Esophagus muscularis mucosa (tissue), 4 donors: Measurements from ENCODE around the gene JAKMIP1.

Experiments used
- EP300 ChIP-seq: sonication (generic); formaldehyde crosslinking; IDR thresholded peaks from one replicate; pipeline ENCODE4 v1.6.1; 2017; ENCODE audit warnings: antibody characterized with exemption
- POLR2AphosphoS5 ChIP-seq, 2 donors: sonication (generic); formaldehyde crosslinking; IDR thresholded peaks; one replicate each; pipeline ENCODE4 v1.6.1; 2017; ENCODE audit warnings: antibody characterized with exemption in 2 of 2
- TF ChIP-seq, protein P1 (sequence below), 3 experiments: fragments of 200-600 bp in 2 of 3; fragments of 450-650 bp in 1 of 3; sonication (generic) in 2 of 3; IDR thresholded peaks; one replicate each; pipeline ENCODE4 v1.5.1; 2017 to 2019; ENCODE audit warnings: antibody characterized with exemption in 3 of 3, mild to moderate bottlenecking in 2 of 3, moderate library complexity in 1 of 3

DNA sequence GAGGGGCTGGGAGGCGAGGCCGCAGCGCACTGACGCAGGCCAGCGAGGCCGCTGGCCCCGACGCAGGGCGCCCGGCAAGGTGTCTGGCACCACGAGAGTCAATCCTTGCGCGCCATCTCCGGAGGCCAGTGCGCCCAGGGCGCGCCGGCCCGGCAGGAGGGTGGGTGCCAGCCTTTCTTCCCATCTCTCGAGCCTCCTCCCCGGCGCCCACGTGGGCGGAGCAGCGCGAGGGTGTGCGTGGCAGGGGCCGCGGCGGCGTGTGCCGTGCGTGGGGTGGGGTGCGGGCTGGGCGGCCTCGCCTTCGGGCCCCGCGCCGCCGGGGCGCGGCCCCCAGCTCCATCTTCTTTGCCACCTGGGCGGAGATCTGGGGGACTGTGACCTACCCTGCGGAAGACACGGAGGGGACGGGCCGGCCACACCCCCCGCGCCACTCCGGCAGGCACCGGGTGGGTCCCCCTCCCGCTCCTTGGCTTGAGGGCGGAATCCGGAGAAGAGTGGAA is 877 bp downstream of the JAKMIP1 start:
- TF ChIP-seq, protein P1, sequence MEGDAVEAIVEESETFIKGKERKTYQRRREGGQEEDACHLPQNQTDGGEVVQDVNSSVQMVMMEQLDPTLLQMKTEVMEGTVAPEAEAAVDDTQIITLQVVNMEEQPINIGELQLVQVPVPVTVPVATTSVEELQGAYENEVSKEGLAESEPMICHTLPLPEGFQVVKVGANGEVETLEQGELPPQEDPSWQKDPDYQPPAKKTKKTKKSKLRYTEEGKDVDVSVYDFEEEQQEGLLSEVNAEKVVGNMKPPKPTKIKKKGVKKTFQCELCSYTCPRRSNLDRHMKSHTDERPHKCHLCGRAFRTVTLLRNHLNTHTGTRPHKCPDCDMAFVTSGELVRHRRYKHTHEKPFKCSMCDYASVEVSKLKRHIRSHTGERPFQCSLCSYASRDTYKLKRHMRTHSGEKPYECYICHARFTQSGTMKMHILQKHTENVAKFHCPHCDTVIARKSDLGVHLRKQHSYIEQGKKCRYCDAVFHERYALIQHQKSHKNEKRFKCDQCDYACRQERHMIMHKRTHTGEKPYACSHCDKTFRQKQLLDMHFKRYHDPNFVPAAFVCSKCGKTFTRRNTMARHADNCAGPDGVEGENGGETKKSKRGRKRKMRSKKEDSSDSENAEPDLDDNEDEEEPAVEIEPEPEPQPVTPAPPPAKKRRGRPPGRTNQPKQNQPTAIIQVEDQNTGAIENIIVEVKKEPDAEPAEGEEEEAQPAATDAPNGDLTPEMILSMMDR (IDR thresholded peaks at IDR 0.05) = no peak
- TF ChIP-seq POLR2AphosphoS5 (IDR thresholded peaks at IDR 0.05) (no peak), EP300 (no peak)
